Astrocyte (in vitro differentiated cells and primary cell): ENCODE measurements around the gene IQSEC3.

Experiments used
- EZH2 ChIP-seq: IDR thresholded peaks from 2 replicates; pipeline ENCODE4 v1.6.1; 2012; ENCODE audit warnings: mild to moderate bottlenecking, low read length, inconsistent platforms; ENCODE audit not compliant: insufficient read depth
- TF ChIP-seq, protein P1 (sequence below): IDR thresholded peaks from 2 replicates; pipeline ENCODE4 v1.5.1; 2011; ENCODE audit warnings: low read depth, mild to moderate bottlenecking, inconsistent platforms, low read length, moderate library complexity; ENCODE audit not compliant: insufficient read depth

DNA sequence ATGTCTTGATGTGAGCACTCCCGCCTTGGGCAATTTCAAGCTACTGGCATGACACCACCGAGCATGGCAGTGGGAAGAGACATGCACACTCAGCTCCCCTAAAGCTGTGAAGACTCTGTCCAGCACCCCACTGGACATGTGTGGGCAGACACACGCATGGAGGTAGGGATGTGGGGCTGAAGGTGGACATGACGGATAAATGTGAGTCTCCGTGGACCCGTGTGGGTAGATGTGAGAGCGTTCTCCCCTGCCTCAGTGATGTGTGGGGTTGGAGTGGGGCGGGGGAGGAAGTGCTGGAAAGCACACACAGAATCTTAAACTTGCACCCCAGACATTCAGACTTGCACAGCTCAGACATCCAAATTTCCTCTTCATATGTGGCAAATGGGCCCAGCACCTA, 134.8 kb downstream of the IQSEC3 start:
- TF ChIP-seq, protein P1, sequence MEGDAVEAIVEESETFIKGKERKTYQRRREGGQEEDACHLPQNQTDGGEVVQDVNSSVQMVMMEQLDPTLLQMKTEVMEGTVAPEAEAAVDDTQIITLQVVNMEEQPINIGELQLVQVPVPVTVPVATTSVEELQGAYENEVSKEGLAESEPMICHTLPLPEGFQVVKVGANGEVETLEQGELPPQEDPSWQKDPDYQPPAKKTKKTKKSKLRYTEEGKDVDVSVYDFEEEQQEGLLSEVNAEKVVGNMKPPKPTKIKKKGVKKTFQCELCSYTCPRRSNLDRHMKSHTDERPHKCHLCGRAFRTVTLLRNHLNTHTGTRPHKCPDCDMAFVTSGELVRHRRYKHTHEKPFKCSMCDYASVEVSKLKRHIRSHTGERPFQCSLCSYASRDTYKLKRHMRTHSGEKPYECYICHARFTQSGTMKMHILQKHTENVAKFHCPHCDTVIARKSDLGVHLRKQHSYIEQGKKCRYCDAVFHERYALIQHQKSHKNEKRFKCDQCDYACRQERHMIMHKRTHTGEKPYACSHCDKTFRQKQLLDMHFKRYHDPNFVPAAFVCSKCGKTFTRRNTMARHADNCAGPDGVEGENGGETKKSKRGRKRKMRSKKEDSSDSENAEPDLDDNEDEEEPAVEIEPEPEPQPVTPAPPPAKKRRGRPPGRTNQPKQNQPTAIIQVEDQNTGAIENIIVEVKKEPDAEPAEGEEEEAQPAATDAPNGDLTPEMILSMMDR: no peak
- TF ChIP-seq EZH2: no peak
